GM12878 (cell line): ENCODE results near the gene KLF7. TPM values are rescaled to one million over a fixed set of nuclear protein-coding genes. Genes with fewer than 3 reads are reported as not detected.

Experiments
- ATAC-seq: fragments of 200-7000 bp; cut with Tn5 transposase; 3 replicates; pipeline ENCODE4 v1.9.1; 2020; ENCODE audit warnings: mild to moderate bottlenecking, moderate library complexity
- BruUV-seq: library from RNA; stranded (reverse); fragments of 400-500 nt; replicated peaks from 2 replicates; lab custom pipeline; 2021; lab: Mats Ljungman, UMichigan
- CTCF ChIA-PET: fragments of 300-600 bp; sonication (Branson Sonifier 250); formaldehyde crosslinking; extraction: SDS; loops from one replicate; lab custom pipeline; 2021; ENCODE audit warnings: inconsistent platforms; lab: Yijun Ruan, JAX
- POLR2A ChIA-PET: fragments of 350-600 bp; formaldehyde crosslinking; extraction: SDS; loops from one replicate; lab custom pipeline; 2021; ENCODE audit warnings: inconsistent platforms; lab: Charles Lee
- RAD21 ChIA-PET: fragments of 300-600 bp; sonication (Branson Sonifier 250); formaldehyde crosslinking; loops from one replicate; lab custom pipeline; 2023; ENCODE audit warnings: antibody characterized with exemption; ENCODE audit not compliant: unreplicated experiment; lab: Charles Lee
- SMC1A ChIA-PET: fragments of 300-600 bp; sonication (Branson Sonifier 250); formaldehyde crosslinking; loops from one replicate; lab custom pipeline; 2023; ENCODE audit not compliant: unreplicated experiment, uncharacterized antibody; lab: Charles Lee
- DNase-seq: peaks from one replicate; pipeline ENCODE4 v3.0.0-alpha.2; 2011; ENCODE audit warnings: low read depth, low spot score
- FAIRE-seq: peaks from 3 replicates; lab custom pipeline; 2011; peaks lifted over from hg19 to GRCh38; lab: Jason Lieb, UNC
- H2AFZ ChIP-seq: 2 replicates; pipeline ENCODE4 v1.6.0; 2011; ENCODE audit warnings: low read depth, low read length, control low read depth; ENCODE audit not compliant: control insufficient read depth
- H3K27ac ChIP-seq: 2 replicates; pipeline ENCODE4 v1.5.1; 2011; ENCODE audit warnings: control low read depth; ENCODE audit not compliant: control insufficient read depth, insufficient read depth
- H3K27me3 ChIP-seq, 2 experiments: replicated peaks in 1 of 2; 2 replicates each; pipeline versions ENCODE4 v1.6.0 to v1.6.1; 2011; ENCODE audit warnings: low read length in 1 of 2; ENCODE audit not compliant: control insufficient read depth in 2 of 2, insufficient read depth in 2 of 2
- H3K36me3 ChIP-seq, 2 experiments: 2 replicates each; pipeline ENCODE4 v1.5.1; 2011; ENCODE audit warnings: low read length in 1 of 2; ENCODE audit not compliant: control insufficient read depth in 2 of 2, insufficient read depth in 2 of 2
- H3K4me1 ChIP-seq: 2 replicates; pipeline ENCODE4 v1.6.1; 2011; ENCODE audit warnings: mild to moderate bottlenecking, low read length, moderate library complexity, mixed read lengths; ENCODE audit not compliant: control insufficient read depth, insufficient read depth
- H3K4me2 ChIP-seq: 2 replicates; pipeline ENCODE4 v1.6.0; 2011; ENCODE audit warnings: control low read depth; ENCODE audit not compliant: control insufficient read depth, insufficient read depth
- H3K4me3 ChIP-seq: fragments of 200-600 bp; sonication (generic); 2 replicates; pipeline ENCODE4 v1.5.1; 2016
- H3K79me2 ChIP-seq: 2 replicates; pipeline ENCODE4 v1.6.0; 2011; ENCODE audit warnings: low read length; ENCODE audit not compliant: control insufficient read depth, insufficient read depth
- H3K9ac ChIP-seq: 2 replicates; pipeline ENCODE4 v1.8.0; 2011; ENCODE audit warnings: low read length, control low read depth, mixed read lengths; ENCODE audit not compliant: control insufficient read depth, insufficient read depth
- H3K9me3 ChIP-seq: replicated peaks from 3 replicates; pipeline ENCODE4 v1.5.1; 2011; ENCODE audit warnings: mild to moderate bottlenecking, low read length; ENCODE audit not compliant: control insufficient read depth, insufficient read depth
- H4K20me1 ChIP-seq: 2 replicates; pipeline ENCODE4 v1.6.0; 2011; ENCODE audit not compliant: control insufficient read depth, insufficient read depth
- CEBPB ChIP-seq, 2 experiments: fragments of 150-350 bp in 1 of 2; IDR thresholded peaks; 2 replicates each; pipeline ENCODE4 v1.6.1; 2012 to 2014; ENCODE audit warnings: low read depth in 2 of 2, low read length in 2 of 2, borderline replicate concordance in 1 of 2, inconsistent platforms in 1 of 2
- IKZF1 ChIP-seq: fragments of 450-650 bp; conservative IDR thresholded peaks from 2 replicates; pipeline ENCODE4 v1.6.1; 2017; ENCODE audit warnings: antibody characterized with exemption, mild to moderate bottlenecking
- KLF5 ChIP-seq: fragments of 450-650 bp; IDR thresholded peaks from 2 replicates; pipeline ENCODE4 v1.6.1; 2014; ENCODE audit warnings: mild to moderate bottlenecking; ENCODE audit not compliant: partially characterized antibody
- NFIC ChIP-seq: IDR thresholded peaks from 2 replicates; pipeline ENCODE4 v1.6.1; 2012; ENCODE audit warnings: low read depth, mild to moderate bottlenecking, inconsistent platforms, low read length, moderate library complexity
- ZBED1 ChIP-seq: IDR thresholded peaks from 2 replicates; pipeline ENCODE4 v1.6.1; 2016; ENCODE audit warnings: borderline replicate concordance
- WGBS: methylation state at CpG from one replicate; pipeline ENCODE4 v1.1.6; 2016; ENCODE audit warnings: low lambda C conversion rate; ENCODE audit not compliant: insufficient replicate concordance, insufficient coverage; ENCODE audit errors: missing lambda C conversion rate; 5-methylcytosine and 5-hydroxymethylcytosine counted together
- in situ Hi-C: fragments of 300-500 bp; cut with MboI; formaldehyde crosslinking; loops from 9 replicates; pipeline ENCODE4 v1.14.3; 2018; ENCODE audit warnings: mixed read lengths
- intact Hi-C: fragments of 100-400 bp; cut with micrococcal nuclease; formaldehyde crosslinking; loops from one replicate; pipeline ENCODE4 v1.14.2; 2022; ENCODE audit not compliant: unreplicated experiment
- polyA plus RNA-seq, 11 experiments: library from polyadenylated mRNA; depleted of rRNA in 4 of 11; unstranded in 6 of 11; stranded (reverse) in 5 of 11; fragments of >200 nt; fragmentation: Nextera tagmentation in 4 of 11; fragmentation: Illumina TruSeq in 1 of 11; extraction: Ambion mirVana in 4 of 11; extraction: Trizol in 1 of 11; gene quantifications; 1 replicate in 1 of 11; 2 replicates in 10 of 11; pipeline versions ENCODE4 v1.2.1 to v1.2.3, GENCODE V29; 2011 to 2016; ENCODE audit warnings: inconsistent platforms in 2 of 11, missing spikeins in 2 of 11, low read depth in 1 of 11
- total RNA-seq, 4 experiments: library from RNA; depleted of rRNA in 3 of 4; stranded (reverse); fragments of >200 nt in 3 of 4; fragmentation: Illumina TruSeq in 1 of 4; extraction: Trizol in 1 of 4; gene quantifications; 2 replicates each; pipeline versions ENCODE4 v1.2.1 to v1.2.3, GENCODE V29; 2013 to 2021
- TF ChIP-seq, protein P1 (sequence below): IDR thresholded peaks from 2 replicates; pipeline ENCODE4 v1.6.1; 2011; ENCODE audit warnings: low read depth, mild to moderate bottlenecking, low read length, moderate library complexity, borderline replicate concordance; ENCODE audit errors: extremely low read depth

KLF7 gene
- total and polyA plus RNA-seq, 10 of the 15 experiments (the other 5 are each of a cell fraction or from before 2014, with no cell fraction given): 2.4 to 24.8 (median 8.5) TPM

DNA sequence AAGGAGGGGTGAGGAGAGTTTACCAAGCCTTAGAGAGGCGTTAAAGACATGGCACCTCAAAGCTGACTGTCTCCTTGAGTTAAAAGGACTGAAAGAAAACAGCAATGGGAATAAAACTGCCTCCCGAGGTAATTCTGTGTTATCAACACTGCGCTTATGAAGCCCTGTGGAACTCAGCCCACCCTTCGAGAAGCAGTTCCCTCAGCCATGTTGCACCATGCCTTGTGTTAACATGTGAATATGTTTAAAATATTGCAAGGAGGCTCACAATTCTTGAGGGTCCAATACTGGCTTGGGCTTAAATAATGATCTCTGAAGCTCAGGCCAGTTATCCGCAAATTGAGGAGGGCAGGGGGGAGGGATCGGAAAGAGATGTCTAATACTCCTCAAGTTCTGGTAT, 14.7 kb downstream of the KLF7 start (continued):
- TF ChIP-seq, protein P1, sequence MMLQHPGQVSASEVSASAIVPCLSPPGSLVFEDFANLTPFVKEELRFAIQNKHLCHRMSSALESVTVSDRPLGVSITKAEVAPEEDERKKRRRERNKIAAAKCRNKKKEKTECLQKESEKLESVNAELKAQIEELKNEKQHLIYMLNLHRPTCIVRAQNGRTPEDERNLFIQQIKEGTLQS: no peak
- no peak for TF ChIP-seq KLF5

DNA sequence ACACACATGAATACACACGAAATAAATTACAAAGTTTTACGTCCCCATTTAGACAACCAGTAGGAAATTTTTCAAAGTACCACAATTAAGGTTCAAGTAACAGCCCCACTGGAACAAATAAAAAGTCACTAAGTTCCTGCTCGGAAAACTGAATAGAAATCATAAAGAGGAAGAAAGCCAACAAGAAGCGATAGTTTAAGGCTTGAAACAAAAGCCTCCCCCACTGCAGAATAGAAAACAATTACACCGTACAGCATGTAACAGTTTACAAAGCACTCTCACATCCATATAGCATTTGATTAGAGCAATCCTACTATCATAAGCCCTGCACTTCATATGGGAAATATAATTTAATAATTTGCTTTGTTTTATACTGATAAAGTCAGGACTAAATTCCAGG, 15.5 kb downstream of the KLF7 start:
- CTCF ChIA-PET: no interaction called here
- no TSS peak for BruUV-seq
- no peak overlapping the region; the same call in 1 of the 2 replicates for H3K4me3 ChIP-seq
- FAIRE-seq (no peak), DNase-seq (no peak), ATAC-seq (peak; percentile 67)
- 0 out of 2 replicates have a peak, but pooled peaks have one; percentile 32 for TF ChIP-seq NFIC
- TF ChIP-seq ZBED1: 0 out of 2 replicates have a peak, but pooled peaks have one; percentile 9
- TF ChIP-seq CEBPB (IDR thresholded peaks at IDR 0.05; ENCODE audit: borderline replicate concordance in 1 of 2, low read depth in 2 of 2, low read length in 2 of 2): 0 out of 4 replicates have a peak, but pooled peaks of 1 of the 2 experiments have one; percentile 33
- TF ChIP-seq IKZF1: no peak
- RAD21 ChIA-PET: interaction anchor here (2.3 kb wide), 1 partner anchor 15 kb away, joined by 13 read pairs; the partner anchor contains the start of gene KLF7
- SMC1A ChIA-PET: interaction anchor here (1.0 to 1.9 kb wide), 2 partner anchors 16 to 76 kb away, joined by 3 to 9 read pairs; partner anchors contain the start of gene KLF7
- no peaks in the 10 kb centered on the region; a peak in 2 of 4 replicates for H3K36me3 ChIP-seq
- 97% methylated on average over 5 of the region's 5 CpGs for WGBS
- H3K79me2 ChIP-seq: peaks cover 46% of the 10 kb centered on the region
- POLR2A ChIA-PET: interaction anchor here (1.0 to 2.9 kb wide), 4 partner anchors 8 to 184 kb away, joined by 3 to 15 read pairs (median 3); partner anchors contain the start of gene KLF7
- H3K4me2 ChIP-seq: peak overlapping the region; percentile 58
- no peaks in the 10 kb centered on the region for H3K9me3 ChIP-seq
- H4K20me1 ChIP-seq: no peaks in the 10 kb centered on the region
- H3K9ac ChIP-seq: no peak overlapping the region
- peaks cover 26% of the 10 kb centered on the region for H3K4me1 ChIP-seq
- intact Hi-C loops: no loop called here
- no peaks in the 10 kb centered on the region for H3K27me3 ChIP-seq
- in situ Hi-C loops: no loop called here
- no peak overlapping the region for H3K27ac ChIP-seq
- no peak overlapping the region for H2AFZ ChIP-seq
